MM.1S (cell line): Measurements from ENCODE around the gene EPHB1.

Experiments
- EZH2 ChIP-seq: fragments of 300-600 bp; sonication (generic); optimal IDR thresholded peaks from 2 replicates; pipeline ENCODE3; 2017; ENCODE audit warnings: low read depth, mild to moderate bottlenecking, antibody characterized with exemption, low read length, mixed read lengths
- TF ChIP-seq, protein P1 (sequence below): fragments of 300-600 bp; sonication (generic); IDR thresholded peaks from 2 replicates; pipeline ENCODE4 v1.5.1; 2016; ENCODE audit warnings: antibody characterized with exemption, low read length, mixed read lengths

DNA sequence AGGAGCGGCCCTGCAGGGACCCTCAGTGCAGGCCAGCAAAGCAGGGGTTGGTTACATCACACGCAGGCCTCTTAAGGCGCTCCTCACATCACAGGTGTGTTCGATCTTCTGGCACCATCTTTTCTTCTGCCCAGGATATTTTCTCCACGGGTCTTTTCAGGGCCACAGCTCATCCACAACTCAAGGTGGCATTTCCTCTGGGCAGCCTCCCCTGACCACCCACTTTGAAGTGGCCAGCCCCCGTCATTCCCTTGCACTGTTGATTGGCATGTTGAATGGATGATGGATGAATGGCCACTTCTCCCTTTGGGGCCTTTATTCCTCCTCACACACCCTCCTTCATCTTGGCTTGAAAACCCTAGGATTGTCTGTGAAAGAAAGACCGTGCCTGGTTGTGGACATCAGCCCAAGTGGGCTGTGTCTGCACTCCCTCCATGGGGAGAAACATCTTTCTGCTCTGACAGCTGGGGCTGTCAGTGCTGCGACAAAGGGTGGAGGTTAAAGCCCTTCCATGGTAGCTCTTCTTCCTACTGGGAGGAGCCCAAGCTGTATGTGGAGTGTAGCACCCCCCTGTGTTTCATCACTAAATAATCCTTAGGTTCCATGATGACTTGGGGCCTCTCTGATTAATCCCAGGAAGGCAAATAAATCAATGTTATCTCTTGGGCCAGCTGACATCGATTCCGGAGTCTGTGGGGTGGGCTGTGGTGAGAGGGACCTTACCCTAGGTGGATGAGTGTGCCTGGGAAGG is 102.5 kb downstream of the EPHB1 start:
- no peak for TF ChIP-seq EZH2
- TF ChIP-seq, protein P1, sequence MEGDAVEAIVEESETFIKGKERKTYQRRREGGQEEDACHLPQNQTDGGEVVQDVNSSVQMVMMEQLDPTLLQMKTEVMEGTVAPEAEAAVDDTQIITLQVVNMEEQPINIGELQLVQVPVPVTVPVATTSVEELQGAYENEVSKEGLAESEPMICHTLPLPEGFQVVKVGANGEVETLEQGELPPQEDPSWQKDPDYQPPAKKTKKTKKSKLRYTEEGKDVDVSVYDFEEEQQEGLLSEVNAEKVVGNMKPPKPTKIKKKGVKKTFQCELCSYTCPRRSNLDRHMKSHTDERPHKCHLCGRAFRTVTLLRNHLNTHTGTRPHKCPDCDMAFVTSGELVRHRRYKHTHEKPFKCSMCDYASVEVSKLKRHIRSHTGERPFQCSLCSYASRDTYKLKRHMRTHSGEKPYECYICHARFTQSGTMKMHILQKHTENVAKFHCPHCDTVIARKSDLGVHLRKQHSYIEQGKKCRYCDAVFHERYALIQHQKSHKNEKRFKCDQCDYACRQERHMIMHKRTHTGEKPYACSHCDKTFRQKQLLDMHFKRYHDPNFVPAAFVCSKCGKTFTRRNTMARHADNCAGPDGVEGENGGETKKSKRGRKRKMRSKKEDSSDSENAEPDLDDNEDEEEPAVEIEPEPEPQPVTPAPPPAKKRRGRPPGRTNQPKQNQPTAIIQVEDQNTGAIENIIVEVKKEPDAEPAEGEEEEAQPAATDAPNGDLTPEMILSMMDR, result no peak
